Chondrocyte (in vitro differentiated cells): ENCODE results near the gene IGSF9. TPM values are rescaled to one million over a fixed set of nuclear protein-coding genes. Genes with fewer than 3 reads are reported as not detected.

Experiments used
- DNase-seq: peaks from one replicate; pipeline ENCODE4 v3.0.0; 2021; ENCODE audit warnings: mixed read lengths, low spot score
- H3K27ac Mint-ChIP-seq: one replicate; pipeline ENCODE4 v1.8.0; 2021; ENCODE audit warnings: mild to moderate bottlenecking, moderate library complexity, mixed read lengths; ENCODE audit not compliant: unreplicated experiment
- H3K27me3 Mint-ChIP-seq: 2 replicates; pipeline ENCODE4 v1.8.0; 2021; ENCODE audit warnings: low read depth, mixed read lengths
- H3K36me3 Mint-ChIP-seq: 2 replicates; pipeline ENCODE4 v1.8.0; 2021; ENCODE audit warnings: low read depth, mixed read lengths
- H3K4me1 Mint-ChIP-seq: 2 replicates; pipeline ENCODE4 v1.8.0; 2021; ENCODE audit warnings: low read depth, mild to moderate bottlenecking, mixed read lengths
- H3K4me3 Mint-ChIP-seq: one replicate; pipeline ENCODE4 v1.8.0; 2021; ENCODE audit warnings: mild to moderate bottlenecking, moderate library complexity, mixed read lengths; ENCODE audit not compliant: unreplicated experiment
- H3K9me3 Mint-ChIP-seq: 2 replicates; pipeline ENCODE4 v1.8.0; 2021; ENCODE audit warnings: low read depth, mixed read lengths
- total RNA-seq: library from RNA; stranded (reverse); gene quantifications from 3 replicates; pipeline ENCODE4 v1.2.1, GENCODE V29; 2021
- TF ChIP-seq, protein P1 (sequence below): fragments of 200-600 bp; sonication (generic); IDR thresholded peaks from 2 replicates; pipeline ENCODE4 v1.5.0; 2021; ENCODE audit warnings: antibody characterized with exemption, mild to moderate bottlenecking, moderate library complexity

The IGSF9 gene
- total RNA-seq, 1 donor from 2014 or later, result not detected

DNA sequence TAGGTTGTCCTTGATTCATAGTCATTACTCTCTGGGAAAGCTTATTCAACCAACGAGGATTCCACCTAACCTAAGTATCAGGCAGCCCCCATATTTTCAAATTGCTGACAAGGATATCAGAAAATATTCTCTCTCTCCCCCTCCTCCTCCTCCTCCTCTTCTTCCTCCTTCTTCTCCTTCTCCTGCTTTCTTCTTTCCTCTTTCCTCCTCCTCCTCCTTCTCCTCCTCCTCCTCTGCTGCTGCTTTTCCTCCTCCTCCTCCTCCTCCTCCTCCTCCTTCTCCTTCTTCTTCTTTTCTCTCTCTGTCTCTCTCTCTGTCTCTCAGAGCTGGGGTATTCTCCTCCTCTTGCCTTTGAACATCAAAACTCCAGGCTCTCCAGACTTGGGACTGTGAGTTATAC, 2.5 kb upstream of the IGSF9 start:
- TF ChIP-seq, protein P1, sequence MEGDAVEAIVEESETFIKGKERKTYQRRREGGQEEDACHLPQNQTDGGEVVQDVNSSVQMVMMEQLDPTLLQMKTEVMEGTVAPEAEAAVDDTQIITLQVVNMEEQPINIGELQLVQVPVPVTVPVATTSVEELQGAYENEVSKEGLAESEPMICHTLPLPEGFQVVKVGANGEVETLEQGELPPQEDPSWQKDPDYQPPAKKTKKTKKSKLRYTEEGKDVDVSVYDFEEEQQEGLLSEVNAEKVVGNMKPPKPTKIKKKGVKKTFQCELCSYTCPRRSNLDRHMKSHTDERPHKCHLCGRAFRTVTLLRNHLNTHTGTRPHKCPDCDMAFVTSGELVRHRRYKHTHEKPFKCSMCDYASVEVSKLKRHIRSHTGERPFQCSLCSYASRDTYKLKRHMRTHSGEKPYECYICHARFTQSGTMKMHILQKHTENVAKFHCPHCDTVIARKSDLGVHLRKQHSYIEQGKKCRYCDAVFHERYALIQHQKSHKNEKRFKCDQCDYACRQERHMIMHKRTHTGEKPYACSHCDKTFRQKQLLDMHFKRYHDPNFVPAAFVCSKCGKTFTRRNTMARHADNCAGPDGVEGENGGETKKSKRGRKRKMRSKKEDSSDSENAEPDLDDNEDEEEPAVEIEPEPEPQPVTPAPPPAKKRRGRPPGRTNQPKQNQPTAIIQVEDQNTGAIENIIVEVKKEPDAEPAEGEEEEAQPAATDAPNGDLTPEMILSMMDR, result no peak
- Mint-ChIP-seq H3K4me3 (no peak overlapping the region), H3K4me1 (peaks cover 13% of the 10 kb centered on the region), H3K27ac (no peak overlapping the region), H3K27me3 (peaks cover 54% of the 10 kb centered on the region), H3K9me3 (no peaks in the 10 kb centered on the region), H3K36me3 (no peaks in the 10 kb centered on the region)
- no peak for DNase-seq

DNA sequence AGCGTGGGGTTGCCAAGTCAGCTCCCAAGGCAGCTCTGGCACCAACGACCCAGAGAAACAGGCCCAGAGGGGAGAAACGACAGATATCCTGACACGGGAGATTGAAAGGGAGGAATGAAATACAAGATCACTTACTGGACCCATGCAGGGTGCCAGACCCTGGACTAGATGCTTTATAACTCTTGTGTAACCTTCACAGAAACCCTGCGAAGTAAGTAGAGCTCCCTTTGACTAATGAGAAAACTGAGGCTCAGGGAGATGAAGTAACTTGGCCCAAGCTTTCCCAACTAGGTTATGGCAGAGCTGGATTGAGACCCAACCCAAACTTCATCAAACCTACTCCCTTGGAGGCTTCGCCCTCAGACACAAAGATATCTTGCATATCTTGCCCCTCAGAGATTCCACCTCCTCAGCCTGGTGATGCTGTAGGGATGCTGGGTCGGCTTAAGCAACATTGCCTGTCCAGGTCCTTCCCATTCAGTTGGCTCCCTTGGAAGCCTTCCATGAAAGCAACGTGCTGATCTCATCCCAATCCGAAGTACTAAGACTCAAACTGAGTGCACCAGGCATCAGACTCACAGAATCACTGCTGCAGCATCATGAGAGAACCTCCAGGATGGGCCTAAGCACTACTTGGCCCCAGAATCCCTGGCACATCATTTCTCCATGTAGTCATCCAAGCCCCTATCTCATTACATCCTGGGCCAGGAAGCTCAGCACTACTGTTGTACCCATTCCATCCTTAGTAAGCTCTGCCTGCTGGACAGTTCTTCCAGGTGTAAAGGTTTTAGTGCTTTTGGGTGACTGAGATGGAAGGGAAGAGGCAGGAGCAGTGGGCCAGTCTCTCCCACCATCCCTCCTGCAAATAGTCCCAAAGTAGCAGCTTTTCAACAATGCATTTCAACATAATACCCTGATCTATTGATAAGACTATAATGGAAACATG, 1.1 kb upstream of the IGSF9 start:
- no peaks in the 10 kb centered on the region for H3K36me3 Mint-ChIP-seq
- H3K4me3 Mint-ChIP-seq, result peak overlapping the region; percentile 68
- peaks cover 43% of the 10 kb centered on the region for H3K27me3 Mint-ChIP-seq
- TF ChIP-seq, protein P1, result no peak
- H3K4me1 Mint-ChIP-seq, result peaks cover 13% of the 10 kb centered on the region
- H3K9me3 Mint-ChIP-seq, result no peaks in the 10 kb centered on the region
- DNase-seq, result no peak
- H3K27ac Mint-ChIP-seq, result no peak overlapping the region

DNA sequence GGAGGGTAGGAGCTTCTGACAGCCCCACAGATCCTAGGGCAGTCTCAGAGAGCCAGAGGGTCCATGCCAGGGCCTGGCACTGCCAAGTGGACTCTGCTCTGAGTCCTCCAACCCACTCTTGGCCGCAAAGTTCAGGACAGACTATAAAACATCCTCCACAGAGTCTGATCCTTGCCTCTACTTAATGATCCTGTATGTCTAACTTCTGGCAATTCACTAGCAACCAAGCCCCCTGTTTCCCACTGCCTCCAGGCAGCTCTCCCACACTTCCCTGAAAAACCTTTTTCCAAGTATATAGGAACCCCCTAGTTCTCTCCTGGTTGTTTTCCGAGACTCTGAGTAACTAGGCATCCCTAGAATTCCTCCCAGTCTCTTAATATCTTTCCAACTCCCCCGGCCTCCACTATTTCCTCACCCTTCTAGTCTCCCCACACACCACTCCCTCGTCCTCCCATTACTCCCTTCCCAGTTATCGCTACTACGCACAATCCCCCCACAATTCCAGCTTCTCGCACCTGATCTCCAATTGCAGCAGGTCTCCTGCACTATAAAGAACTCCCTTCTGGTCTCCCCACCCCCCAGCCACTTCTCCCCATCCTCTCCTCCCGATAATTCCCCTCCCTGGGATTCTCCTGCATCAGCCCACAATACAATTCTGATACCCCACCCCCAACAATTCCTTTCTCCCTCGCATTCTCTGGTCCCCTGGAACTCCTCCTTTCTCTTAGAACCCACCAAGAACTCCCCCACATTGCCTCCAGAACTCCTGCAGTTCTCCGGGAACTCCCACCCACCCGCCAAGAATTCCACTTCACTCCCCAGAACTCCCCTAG, 574 bp downstream of the IGSF9 start:
- Mint-ChIP-seq H3K9me3 (no peaks in the 10 kb centered on the region), H3K4me3 (peak overlapping the region; percentile 68), H3K4me1 (peaks cover 13% of the 10 kb centered on the region), H3K27ac (no peak overlapping the region), H3K27me3 (peaks cover 31% of the 10 kb centered on the region), H3K36me3 (no peaks in the 10 kb centered on the region)
- DNase-seq, result no peak
- TF ChIP-seq, protein P1, result no peak

DNA sequence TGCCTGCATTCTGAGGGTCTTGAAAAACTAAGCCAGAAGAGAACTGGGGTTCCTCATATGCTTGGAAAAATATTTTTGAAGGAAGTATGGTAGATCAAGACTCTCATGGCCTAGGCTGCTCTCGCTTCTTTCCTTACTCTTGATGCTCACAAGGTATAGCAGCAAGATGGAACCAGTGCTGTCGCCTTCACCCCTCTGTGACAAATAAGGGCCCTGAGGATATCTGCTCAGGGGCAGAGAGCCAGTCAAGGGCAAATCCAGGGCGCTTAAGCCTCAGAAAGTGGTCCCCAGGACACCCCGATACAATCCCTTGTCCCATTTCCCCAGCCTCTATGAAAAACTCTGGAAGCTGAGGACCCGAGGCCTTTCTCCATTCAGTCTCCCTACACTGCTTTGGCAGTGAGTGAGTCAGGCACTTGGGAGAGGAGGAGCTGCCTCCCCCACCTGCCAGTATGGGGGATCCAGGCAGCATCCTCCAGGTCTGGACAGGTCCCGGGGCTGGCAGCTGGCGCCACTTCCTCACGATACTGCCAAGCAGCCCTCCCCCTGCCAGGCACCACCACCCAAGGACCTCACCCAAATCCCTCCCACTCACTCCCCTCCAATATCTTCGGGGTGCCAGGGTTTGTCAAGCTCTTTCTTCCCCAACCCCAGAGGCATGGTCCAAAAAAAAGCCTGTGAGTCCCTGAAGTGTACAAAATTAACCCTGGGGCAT, 1.3 kb downstream of the IGSF9 start:
- no peak for DNase-seq
- TF ChIP-seq, protein P1, result no peak
- H3K27me3 Mint-ChIP-seq, result peaks cover 33% of the 10 kb centered on the region
- H3K27ac Mint-ChIP-seq, result no peak overlapping the region
- H3K9me3 Mint-ChIP-seq, result no peaks in the 10 kb centered on the region
- H3K4me1 Mint-ChIP-seq, result peaks cover 13% of the 10 kb centered on the region
- no peak overlapping the region for H3K4me3 Mint-ChIP-seq
- H3K36me3 Mint-ChIP-seq, result no peaks in the 10 kb centered on the region

DNA sequence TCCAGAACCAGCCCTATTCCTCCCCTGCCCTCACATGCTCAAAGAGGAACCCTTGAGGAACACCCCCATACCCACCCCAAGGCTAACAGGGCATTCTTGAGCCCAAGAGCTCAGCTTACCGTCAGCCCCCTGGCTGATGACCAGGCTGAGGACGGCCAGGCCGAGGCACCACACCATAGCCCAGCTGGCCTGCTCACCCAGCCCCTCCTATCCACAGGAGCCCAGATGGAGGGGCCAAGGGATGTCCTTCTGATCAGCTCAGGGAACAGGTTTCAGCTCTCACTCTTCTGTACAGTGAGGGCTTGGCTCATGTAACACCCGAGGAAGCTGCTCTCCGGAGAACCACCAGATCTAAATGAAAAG, 2.2 kb downstream of the IGSF9 start:
- peaks cover 41% of the 10 kb centered on the region for H3K27me3 Mint-ChIP-seq
- H3K36me3 Mint-ChIP-seq, result no peaks in the 10 kb centered on the region
- no peak overlapping the region for H3K27ac Mint-ChIP-seq
- DNase-seq, result no peak
- no peaks in the 10 kb centered on the region for H3K9me3 Mint-ChIP-seq
- no peak overlapping the region for H3K4me3 Mint-ChIP-seq
- peaks cover 13% of the 10 kb centered on the region for H3K4me1 Mint-ChIP-seq
- TF ChIP-seq, protein P1, result no peak
